ENCODE results near the gene GALNT10.
A peak's percentile ranks its signal among the peaks of the same experiment; 100 is the strongest.

DNA sequence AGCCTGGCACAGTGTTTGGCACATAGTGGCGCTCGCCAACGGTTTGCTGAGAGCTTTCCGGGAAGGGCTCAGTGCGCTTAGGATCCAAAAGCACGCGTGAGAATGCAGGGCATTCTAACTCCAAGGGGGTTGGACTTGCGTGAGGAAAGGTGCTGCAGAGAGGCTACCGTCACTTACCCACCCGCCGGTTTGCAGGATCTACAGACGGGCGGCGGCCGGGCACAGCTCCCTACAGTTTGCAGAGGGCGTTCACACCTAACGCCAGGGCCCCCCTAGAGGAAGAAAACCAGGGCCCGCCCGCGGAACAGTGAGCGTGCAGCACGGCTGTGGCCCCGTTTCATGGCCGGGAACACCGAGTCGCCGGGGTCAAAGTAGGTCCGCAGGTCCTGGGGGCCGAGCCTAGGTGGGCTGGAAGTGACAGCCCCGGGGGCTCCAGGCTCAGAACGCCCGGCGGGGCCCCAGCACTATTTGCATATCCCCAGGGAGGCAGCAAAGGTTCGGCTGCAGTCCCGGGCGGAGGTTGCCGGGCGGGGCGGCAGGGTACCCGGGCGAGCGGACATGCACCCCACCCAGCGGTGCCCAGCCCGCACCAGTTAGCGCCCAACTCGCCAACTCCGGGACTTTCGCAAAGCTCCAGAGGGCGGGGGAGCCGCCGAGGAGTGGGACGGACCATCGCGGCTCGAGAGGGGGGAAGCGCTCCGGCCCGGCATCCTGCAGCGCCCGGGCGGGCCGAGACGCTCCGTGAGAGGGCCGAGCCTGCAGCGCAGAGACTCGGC, 526 bp upstream of the GALNT10 start:
- TF ChIP-seq, protein P1, sequence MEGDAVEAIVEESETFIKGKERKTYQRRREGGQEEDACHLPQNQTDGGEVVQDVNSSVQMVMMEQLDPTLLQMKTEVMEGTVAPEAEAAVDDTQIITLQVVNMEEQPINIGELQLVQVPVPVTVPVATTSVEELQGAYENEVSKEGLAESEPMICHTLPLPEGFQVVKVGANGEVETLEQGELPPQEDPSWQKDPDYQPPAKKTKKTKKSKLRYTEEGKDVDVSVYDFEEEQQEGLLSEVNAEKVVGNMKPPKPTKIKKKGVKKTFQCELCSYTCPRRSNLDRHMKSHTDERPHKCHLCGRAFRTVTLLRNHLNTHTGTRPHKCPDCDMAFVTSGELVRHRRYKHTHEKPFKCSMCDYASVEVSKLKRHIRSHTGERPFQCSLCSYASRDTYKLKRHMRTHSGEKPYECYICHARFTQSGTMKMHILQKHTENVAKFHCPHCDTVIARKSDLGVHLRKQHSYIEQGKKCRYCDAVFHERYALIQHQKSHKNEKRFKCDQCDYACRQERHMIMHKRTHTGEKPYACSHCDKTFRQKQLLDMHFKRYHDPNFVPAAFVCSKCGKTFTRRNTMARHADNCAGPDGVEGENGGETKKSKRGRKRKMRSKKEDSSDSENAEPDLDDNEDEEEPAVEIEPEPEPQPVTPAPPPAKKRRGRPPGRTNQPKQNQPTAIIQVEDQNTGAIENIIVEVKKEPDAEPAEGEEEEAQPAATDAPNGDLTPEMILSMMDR (conservative IDR thresholded peaks at IDR 0.05; ENCODE audit: low read depth in 2 of 2) = peak; percentile 33 to 35
- TF ChIP-seq REST (IDR thresholded peaks at IDR 0.05; ENCODE audit: unreplicated experiment) = no peak

Data from GM23338 (cell line).